SU-DHL-6 (cell line): Measurements from ENCODE around the gene CACUL1.

Experiments used
- EZH2phosphoT487 ChIP-seq: fragments of 200-600 bp; sonication (generic), shearing (Covaris generic); conservative IDR thresholded peaks from 2 replicates; pipeline ENCODE4 v1.6.1; 2018; ENCODE audit warnings: mild to moderate bottlenecking, antibody characterized with exemption, low read length, moderate library complexity, mixed read lengths
- TF ChIP-seq, protein P1 (sequence below): fragments of 200-600 bp; sonication (generic); IDR thresholded peaks from one replicate; pipeline ENCODE4 v1.5.1; 2017; ENCODE audit warnings: antibody characterized with exemption, mild to moderate bottlenecking, low read length, moderate library complexity; ENCODE audit not compliant: insufficient read depth, poor library complexity, severe bottlenecking

DNA sequence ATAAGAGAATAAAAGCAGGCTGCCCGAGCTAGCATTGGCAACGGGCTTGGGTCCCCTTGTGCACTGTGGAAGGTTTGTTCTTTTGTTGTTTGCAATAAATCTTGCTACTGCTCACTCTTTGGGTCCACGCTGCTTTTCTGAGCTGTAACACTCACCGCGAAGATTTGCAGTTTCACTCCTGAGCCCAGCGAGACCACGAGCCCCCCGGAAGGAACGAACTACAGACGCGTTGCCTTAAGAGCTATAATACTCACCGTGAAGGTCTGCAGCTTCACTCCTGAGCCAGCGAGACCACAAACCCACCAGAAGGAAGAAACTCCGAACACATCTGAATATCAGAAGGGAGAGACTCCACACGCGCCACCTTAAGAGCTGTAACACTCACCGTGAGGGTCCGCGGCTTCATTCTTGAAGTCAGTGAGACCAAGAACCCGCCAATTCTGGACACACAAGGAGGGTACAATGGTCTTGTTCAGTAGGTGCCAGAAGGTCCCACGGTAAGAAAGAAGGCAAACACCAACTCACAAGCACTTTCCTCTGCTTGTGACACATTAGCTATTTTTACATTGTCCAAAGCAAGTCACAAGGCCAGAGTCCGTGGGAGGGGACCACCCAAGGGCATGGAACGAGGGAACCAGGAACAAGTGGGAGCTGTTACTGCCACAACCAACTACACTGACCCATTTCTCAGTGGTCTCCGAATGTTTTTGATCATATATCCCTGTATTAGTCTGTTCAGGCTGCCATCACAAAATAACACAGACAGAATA, 29.2 kb upstream of the CACUL1 start:
- TF ChIP-seq, protein P1, sequence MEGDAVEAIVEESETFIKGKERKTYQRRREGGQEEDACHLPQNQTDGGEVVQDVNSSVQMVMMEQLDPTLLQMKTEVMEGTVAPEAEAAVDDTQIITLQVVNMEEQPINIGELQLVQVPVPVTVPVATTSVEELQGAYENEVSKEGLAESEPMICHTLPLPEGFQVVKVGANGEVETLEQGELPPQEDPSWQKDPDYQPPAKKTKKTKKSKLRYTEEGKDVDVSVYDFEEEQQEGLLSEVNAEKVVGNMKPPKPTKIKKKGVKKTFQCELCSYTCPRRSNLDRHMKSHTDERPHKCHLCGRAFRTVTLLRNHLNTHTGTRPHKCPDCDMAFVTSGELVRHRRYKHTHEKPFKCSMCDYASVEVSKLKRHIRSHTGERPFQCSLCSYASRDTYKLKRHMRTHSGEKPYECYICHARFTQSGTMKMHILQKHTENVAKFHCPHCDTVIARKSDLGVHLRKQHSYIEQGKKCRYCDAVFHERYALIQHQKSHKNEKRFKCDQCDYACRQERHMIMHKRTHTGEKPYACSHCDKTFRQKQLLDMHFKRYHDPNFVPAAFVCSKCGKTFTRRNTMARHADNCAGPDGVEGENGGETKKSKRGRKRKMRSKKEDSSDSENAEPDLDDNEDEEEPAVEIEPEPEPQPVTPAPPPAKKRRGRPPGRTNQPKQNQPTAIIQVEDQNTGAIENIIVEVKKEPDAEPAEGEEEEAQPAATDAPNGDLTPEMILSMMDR = no peak
- TF ChIP-seq EZH2phosphoT487 = no peak
